ENCODE measurements around the gene EPN2. TPM values are rescaled to one million over a fixed set of nuclear protein-coding genes. Genes with fewer than 3 reads are reported as not detected.

EPN2 gene
- total RNA-seq, 2 donors from 2014 or later, result 8.4 to 13.4 TPM

DNA sequence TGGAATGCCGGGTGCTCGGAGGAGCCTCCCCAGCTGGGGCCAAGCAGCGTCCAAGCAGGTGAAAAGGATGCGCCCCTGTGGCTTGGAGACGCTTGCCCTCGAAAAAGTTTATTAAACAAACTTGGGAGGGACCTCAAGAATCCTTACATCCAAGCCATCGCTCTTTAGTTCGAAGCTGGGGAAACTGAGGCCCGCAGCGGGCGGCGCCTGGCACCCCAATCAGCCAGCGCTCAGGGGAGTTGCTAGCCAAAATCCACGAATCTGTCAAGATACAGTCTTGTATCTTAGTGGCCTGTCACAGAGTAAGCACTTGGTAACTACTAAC, 125.9 kb downstream of the EPN2 start:
- Mint-ChIP-seq H3K4me3 (peak overlapping the region; percentile 82), H3K27me3 (peaks cover 18% of the 10 kb centered on the region), H3K36me3 (ENCODE audit: low read depth) (no peaks in the 10 kb centered on the region), H3K9me3 (no peaks in the 10 kb centered on the region), H3K4me1 (peaks cover 5% of the 10 kb centered on the region), H3K27ac (no peak overlapping the region)
- no peak for ATAC-seq (replicated peaks)

DNA sequence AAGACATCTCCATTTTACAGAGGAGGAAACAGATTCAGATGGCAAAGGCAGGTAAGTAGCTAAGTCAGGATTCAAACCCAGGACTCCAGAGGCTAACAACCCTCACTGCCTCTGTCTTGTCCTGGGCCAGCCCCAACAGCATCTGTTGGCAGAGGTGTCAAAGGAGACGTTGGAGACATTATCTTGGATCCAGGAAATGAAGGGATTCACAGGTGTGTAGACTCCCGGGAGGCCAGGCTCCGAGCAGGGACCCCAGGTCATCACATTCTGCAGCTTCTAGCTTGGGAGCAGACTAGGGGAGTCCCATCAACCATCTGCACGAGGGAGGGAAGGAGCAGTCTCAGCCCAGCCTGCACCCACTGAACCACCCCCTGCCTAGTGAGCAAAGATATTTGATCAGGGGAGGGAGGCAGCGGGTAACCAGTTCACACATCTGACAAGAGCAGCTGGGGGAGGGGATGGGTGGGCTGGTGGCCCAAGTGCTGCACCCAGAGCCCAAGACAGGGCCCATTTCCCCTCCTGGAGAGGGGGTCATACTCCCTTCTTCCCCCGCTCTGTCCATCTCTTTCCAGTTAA, 126.4 kb downstream of the EPN2 start:
- Mint-ChIP-seq H3K9me3 (no peaks in the 10 kb centered on the region), H3K27me3 (peaks cover 18% of the 10 kb centered on the region), H3K4me1 (peaks cover 5% of the 10 kb centered on the region), H3K36me3 (ENCODE audit: low read depth) (no peaks in the 10 kb centered on the region), H3K27ac (no peak overlapping the region), H3K4me3 (peak overlapping the region; percentile 82)
- ATAC-seq (replicated peaks), result no peak

DNA sequence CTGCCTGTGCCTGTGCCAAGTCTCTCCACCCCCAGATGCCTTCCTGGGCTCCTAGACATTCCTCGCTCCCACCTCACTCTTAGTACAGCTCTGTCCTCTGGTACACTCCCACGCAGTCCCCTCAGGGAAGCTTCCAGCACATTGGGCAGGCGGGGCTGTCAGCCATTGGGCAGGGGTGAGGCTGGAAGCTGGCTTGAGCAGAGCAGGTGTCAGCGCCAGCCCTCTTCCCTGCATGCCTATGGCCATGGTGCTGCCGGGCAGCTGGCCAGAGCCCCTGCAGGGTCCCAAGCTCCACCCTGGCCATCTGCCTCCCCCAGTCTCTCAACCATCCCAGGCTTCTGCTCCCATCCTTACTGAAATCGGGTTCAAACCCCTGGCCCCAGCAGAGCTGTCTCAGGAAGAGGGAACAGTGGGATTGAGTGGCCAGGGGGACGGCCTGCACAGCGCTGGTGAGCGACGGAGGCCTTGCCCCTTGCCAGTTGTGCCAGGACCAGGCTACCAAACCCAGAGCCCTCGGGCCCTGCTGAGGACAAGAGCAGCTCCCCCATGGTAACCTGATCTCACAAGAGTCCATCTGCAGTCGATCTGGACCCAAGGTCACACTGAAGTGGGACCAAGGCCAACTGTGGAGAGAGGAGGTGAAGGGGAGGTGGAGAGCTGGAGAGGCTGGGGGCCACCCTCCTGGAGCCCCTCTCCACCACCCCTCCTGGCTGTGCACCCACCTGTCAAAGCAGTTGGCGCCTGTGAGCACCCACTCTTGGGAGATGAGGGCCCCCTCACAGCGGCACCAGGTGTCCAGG, 127.7 kb downstream of the EPN2 start:
- no peak for ATAC-seq (replicated peaks)
- Mint-ChIP-seq H3K36me3 (ENCODE audit: low read depth) (no peaks in the 10 kb centered on the region), H3K27ac (no peak overlapping the region), H3K4me1 (peaks cover 9% of the 10 kb centered on the region), H3K27me3 (peaks cover 7% of the 10 kb centered on the region), H3K9me3 (no peaks in the 10 kb centered on the region), H3K4me3 (no peak overlapping the region)

DNA sequence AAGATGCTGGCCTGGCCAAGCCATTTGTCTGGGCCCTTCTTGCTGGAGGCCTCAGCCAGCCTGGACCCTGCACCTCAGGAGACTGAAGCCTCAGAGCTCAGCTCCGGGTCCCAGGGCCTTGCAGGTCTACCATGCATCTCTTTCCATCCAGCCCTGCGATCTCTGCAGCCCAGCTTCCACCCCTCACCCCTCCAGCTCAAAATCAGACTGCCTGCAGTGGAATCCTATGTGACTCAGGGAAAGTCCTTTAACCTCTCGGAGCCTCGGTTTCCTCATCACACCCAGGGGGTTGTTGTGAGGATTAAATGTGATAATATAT, 128.3 kb downstream of the EPN2 start:
- no peaks in the 10 kb centered on the region for H3K9me3 Mint-ChIP-seq
- no peaks in the 10 kb centered on the region for H3K36me3 Mint-ChIP-seq (ENCODE audit: low read depth)
- peaks cover 14% of the 10 kb centered on the region for H3K4me1 Mint-ChIP-seq
- no peak overlapping the region for H3K27ac Mint-ChIP-seq
- no peak overlapping the region for H3K4me3 Mint-ChIP-seq
- H3K27me3 Mint-ChIP-seq, result peaks cover 6% of the 10 kb centered on the region
- ATAC-seq (replicated peaks), result no peak

DNA sequence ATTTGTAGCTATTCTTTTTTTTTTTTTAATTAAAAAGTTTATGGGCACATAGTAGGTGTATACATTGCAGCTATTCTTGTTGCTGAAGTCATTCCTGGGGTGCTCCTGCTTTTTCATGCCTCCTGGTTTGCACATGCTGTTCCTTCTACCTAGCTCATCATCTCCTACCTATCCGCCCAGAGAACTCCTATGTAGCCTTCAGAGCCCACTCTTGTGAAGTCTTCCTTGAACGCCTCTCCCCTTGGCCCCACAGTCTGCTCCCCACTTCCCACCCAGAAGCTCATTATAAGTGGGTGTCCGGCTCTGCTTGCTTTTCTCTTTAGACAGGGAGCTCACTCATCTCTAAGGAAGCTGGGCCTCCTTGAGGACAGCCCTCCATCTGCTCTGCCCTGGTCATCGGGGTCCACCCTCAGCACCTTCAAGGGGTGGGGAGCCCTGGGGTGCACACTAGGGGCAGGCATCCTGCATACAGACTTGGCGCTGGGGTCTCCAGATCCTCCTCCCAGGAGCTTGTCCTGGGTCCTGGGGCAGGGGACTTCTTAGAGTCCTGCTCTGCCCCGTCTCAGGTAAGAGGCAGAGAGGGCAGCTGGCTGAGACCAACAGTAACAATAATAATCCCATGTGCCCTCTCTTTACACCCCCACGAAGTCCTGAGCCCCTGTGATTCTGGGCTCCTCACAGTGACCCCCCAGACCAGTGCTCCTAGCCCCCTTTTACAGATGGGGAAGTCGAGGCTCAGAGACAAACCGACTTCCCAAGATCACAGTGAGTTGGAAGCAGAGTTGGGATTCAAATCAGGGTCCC, 128.9 kb downstream of the EPN2 start:
- Mint-ChIP-seq H3K36me3 (ENCODE audit: low read depth) (no peaks in the 10 kb centered on the region), H3K27ac (no peak overlapping the region), H3K27me3 (peaks cover 3% of the 10 kb centered on the region), H3K9me3 (no peaks in the 10 kb centered on the region), H3K4me1 (peaks cover 18% of the 10 kb centered on the region), H3K4me3 (no peak overlapping the region)
- no peak for ATAC-seq (replicated peaks)

DNA sequence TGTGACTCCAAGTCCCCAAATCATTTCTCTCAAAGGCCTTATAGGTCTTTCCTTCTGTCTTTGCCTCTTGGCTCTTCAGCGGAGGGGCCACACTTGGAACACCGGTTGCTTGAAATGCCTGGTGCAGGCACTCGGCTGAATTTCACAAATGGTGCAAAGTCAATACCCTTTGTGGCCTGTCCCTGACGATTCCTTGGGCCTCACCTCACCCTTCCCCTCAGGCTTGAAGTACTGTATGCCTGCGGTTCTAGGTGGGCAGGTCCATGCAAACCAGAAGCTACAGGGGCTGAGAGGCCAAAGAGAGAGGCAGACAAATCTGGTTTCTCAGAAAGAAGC, 129.4 kb downstream of the EPN2 start:
- Mint-ChIP-seq H3K27ac (no peak overlapping the region), H3K27me3 (no peaks in the 10 kb centered on the region), H3K9me3 (no peaks in the 10 kb centered on the region), H3K4me1 (peaks cover 20% of the 10 kb centered on the region), H3K4me3 (no peak overlapping the region), H3K36me3 (ENCODE audit: low read depth) (no peaks in the 10 kb centered on the region)
- ATAC-seq (replicated peaks), result no peak

DNA sequence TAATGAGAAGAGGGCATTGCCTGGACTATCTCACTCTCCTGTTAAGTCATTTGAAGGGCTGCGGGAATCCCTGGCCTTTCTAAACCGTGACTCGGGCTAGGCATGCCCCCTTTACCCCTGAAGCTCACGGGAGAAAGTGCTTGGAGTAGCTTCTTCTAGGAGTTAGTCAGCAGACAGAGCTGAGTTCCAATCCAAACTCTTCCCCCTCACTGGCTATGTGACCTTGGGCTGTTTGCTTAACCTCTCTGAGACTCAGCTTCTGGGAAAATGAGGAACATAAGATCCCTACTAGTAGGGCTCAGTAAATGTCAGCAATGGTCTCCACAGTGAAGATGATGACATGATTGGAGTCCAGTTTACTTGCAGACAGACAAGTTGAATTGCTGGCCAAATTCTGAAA, 131.1 kb downstream of the EPN2 start:
- H3K4me1 Mint-ChIP-seq, result peaks cover 24% of the 10 kb centered on the region
- no peak for ATAC-seq (replicated peaks)
- H3K27me3 Mint-ChIP-seq, result no peaks in the 10 kb centered on the region
- H3K4me3 Mint-ChIP-seq, result no peak overlapping the region
- H3K36me3 Mint-ChIP-seq (ENCODE audit: low read depth), result no peaks in the 10 kb centered on the region
- H3K9me3 Mint-ChIP-seq, result no peaks in the 10 kb centered on the region
- H3K27ac Mint-ChIP-seq, result no peak overlapping the region

DNA sequence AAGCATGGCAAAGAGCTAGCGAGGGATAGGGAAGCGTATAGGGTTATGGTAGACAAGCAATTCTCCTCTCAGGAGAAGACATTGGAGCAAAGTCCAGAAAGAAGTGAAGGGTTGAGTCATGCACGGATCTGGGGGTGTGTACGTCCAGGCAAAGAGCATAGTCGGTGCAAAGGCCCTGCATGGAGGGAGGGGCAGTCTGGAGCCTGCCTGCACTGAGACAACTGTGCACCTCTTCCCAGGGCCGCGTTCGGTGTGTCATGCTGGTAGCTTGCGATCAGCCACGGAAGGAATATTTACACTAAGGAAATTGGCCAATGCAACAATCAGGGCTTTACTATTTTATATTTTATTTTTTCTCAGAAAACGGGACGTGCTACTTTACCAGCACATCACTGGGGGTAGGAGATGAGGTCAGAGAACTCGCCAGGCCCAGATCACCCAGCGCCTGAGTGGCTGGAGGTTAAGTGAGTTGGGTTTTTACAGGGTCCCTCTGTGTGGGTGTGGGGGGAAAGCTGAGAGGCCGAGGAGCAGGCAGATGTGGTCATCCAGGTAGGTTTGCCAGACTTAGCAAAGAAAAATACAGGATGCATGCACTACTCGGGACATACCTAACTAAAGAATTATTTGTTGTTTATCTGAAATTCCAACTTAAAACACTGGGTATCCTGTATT, 132.1 kb downstream of the EPN2 start:
- no peak overlapping the region for H3K27ac Mint-ChIP-seq
- H3K4me3 Mint-ChIP-seq, result no peak overlapping the region
- peaks cover 24% of the 10 kb centered on the region for H3K4me1 Mint-ChIP-seq
- H3K36me3 Mint-ChIP-seq (ENCODE audit: low read depth), result no peaks in the 10 kb centered on the region
- H3K9me3 Mint-ChIP-seq, result no peaks in the 10 kb centered on the region
- ATAC-seq (replicated peaks), result no peak
- no peaks in the 10 kb centered on the region for H3K27me3 Mint-ChIP-seq

DNA sequence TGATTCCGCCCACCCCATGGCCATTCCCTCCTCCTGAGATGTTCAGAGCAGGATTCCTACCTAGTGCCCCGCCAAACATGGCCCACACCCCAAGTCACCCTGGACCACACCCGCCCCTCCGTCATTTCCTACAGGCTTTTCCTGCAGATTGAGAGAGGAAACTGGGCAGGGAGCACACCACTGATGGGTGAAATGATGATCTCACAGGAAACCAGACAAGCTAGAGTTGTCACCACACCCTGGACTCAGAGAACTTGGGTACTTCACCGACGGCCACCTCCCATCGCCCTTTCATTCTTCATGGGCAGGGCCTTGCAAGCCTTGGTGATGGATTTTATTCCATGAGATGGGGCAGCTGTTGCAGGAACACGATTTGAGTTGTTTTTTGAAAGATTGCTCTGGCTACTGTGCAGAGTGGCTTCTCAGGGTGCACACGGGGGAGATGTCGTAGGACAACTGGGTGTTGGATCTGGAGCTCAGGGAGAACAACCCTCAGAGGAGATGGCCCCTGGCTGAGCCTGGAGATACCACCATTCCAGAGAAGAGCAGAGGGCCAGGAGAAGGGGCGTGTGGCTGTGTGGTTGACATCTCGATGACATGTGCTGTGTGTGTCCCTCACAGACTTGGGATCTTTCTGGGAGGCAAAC, 132.8 kb downstream of the EPN2 start:
- H3K36me3 Mint-ChIP-seq (ENCODE audit: low read depth), result no peaks in the 10 kb centered on the region
- H3K9me3 Mint-ChIP-seq, result no peaks in the 10 kb centered on the region
- H3K27me3 Mint-ChIP-seq, result no peaks in the 10 kb centered on the region
- peaks cover 24% of the 10 kb centered on the region for H3K4me1 Mint-ChIP-seq
- peak overlapping the region; percentile 84 for H3K27ac Mint-ChIP-seq
- ATAC-seq (replicated peaks), result peak; percentile 86
- peak overlapping the region; percentile 77 for H3K4me3 Mint-ChIP-seq

DNA sequence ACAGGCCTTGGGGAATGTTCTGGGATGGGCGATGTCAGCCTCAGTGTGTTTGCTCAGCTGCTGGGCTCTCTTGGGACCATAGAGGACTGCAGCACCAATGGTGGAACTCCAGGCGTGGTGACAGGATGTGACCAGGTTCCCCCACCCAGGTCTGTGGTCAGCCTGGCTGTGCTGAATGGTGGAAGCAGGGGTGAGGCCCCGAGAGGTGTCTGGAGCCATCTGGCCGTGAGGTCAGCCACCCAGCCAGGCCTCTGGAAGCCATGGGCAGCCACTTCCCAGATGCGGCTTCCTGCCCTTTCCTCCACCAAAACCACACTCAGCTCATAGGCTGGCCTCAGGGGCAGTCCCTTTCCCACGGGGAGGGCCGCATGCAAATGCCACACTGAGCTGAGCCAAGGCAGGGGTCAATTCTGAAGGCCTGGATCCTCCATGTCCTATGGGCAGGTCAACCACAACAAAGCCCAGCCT, 133.4 kb downstream of the EPN2 start:
- no peaks in the 10 kb centered on the region for H3K36me3 Mint-ChIP-seq (ENCODE audit: low read depth)
- H3K27ac Mint-ChIP-seq, result peak overlapping the region; percentile 84
- peak overlapping the region; percentile 77 for H3K4me3 Mint-ChIP-seq
- no peaks in the 10 kb centered on the region for H3K27me3 Mint-ChIP-seq
- peak; percentile 81 for ATAC-seq (replicated peaks)
- H3K9me3 Mint-ChIP-seq, result no peaks in the 10 kb centered on the region
- H3K4me1 Mint-ChIP-seq, result peaks cover 24% of the 10 kb centered on the region

DNA sequence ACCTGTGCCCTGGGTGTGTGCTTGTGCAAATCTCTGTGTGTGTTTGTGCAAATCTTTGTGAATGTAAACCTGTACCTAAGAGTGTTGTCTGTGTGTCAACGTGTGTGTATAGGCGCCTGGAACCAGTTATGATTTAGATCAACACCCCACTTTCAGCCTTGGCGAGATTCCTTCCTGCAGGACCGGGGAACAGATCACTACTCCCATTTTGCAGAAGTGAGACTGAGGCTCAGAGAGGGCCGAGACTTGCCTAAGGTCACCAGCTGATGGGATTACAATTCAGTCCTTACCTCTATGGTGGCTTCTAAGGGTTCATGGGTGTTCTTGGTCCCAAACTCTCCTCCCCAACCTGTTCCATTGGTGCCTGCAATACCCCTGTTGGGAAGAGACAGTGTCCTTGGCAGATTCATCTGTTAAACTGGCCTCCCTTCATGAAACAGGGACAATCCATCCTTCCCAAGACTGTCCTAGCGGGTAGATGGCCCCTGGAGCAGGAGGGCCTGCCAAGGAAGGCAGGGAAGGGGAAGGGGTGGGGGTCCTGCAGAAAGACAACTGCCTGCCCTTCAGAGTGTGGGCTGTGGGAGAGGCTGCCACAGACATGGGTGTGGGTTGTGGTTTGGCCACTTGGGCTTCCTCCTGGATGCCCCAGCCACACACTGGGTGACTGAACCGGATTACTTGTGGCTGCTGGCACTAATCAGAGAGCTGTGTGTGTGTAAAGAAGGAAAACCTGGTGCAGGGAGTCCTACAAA, 134.3 kb downstream of the EPN2 start:
- Mint-ChIP-seq H3K27ac (no peak overlapping the region), H3K4me1 (peaks cover 24% of the 10 kb centered on the region), H3K36me3 (ENCODE audit: low read depth) (no peaks in the 10 kb centered on the region), H3K9me3 (no peaks in the 10 kb centered on the region), H3K27me3 (no peaks in the 10 kb centered on the region), H3K4me3 (peak overlapping the region; percentile 77)
- no peak for ATAC-seq (replicated peaks)

DNA sequence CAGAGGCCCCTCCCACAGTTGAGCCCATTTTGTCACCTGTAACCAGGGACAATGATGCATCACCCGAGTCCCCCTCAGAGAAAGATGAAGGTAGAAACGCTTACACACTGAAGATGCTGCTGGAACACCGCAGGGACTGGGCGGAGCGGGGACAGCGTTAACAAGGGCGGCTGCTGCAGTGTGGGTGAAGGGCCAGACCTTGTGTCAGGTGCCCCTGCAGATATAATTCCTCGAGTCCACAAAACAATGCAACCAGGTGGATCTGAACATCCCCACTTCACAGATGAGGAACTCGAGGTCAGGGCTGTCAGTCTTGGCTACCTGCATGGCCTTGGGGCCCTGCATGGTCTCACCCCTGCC, 134.8 kb downstream of the EPN2 start:
- no peak for ATAC-seq (replicated peaks)
- H3K9me3 Mint-ChIP-seq, result no peaks in the 10 kb centered on the region
- H3K27ac Mint-ChIP-seq, result no peak overlapping the region
- no peaks in the 10 kb centered on the region for H3K36me3 Mint-ChIP-seq (ENCODE audit: low read depth)
- H3K4me1 Mint-ChIP-seq, result peaks cover 24% of the 10 kb centered on the region
- no peaks in the 10 kb centered on the region for H3K27me3 Mint-ChIP-seq
- H3K4me3 Mint-ChIP-seq, result peak overlapping the region; percentile 77

DNA sequence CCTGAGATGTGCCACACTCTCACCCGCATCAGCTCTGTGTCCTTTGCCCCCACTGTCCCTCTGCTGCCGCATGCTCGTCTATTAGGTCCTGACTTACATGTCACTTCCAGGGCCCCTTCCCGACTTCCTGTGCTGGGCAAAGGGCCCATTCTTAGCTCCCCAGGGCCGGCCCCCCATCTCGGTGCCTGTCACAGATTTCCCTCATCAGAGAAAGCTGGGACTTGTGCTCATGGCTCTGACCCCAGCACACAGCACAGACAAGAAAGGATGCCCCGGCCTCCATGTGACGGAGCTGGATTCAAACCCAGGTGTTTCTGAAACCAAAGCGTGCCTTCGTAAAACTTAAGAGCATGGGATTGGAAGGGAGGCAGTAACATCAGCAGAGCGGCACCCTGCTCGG, 135.3 kb downstream of the EPN2 start:
- ATAC-seq (replicated peaks), result no peak
- Mint-ChIP-seq H3K36me3 (ENCODE audit: low read depth) (peaks cover 1% of the 10 kb centered on the region), H3K27ac (peak overlapping the region; percentile 65), H3K4me1 (peaks cover 24% of the 10 kb centered on the region), H3K9me3 (no peaks in the 10 kb centered on the region), H3K27me3 (no peaks in the 10 kb centered on the region), H3K4me3 (no peak overlapping the region)
